Measurements from ENCODE around the gene TSPAN33. TPM values are rescaled to one million over a fixed set of nuclear protein-coding genes. Genes with fewer than 3 reads are reported as not detected.
"Not testable (repeated sequence)": the region's sequence is repeated elsewhere in the genome, so short reads cannot be mapped to it uniquely, and the experiment has no call there.

The TSPAN33 gene
- total RNA-seq, 2 experiments from 2014 or later = 0.48 to 0.86 TPM

- H3K4me3 Mint-ChIP-seq = no peak overlapping the region
- no peaks in the 10 kb centered on the region for H3K4me1 Mint-ChIP-seq
- no peaks in the 10 kb centered on the region for H3K9me3 Mint-ChIP-seq
- CTCF ChIA-PET = interaction anchor here (1.2 to 6.4 kb wide), 3 partner anchors 9 to 88 kb away, joined by 3 to 46 read pairs (median 6); no protein-coding TSS in a partner anchor
- DNase-seq = no peak
- POLR2A ChIA-PET = no interaction called here
- peaks cover 10% of the 10 kb centered on the region for H3K27me3 Mint-ChIP-seq
- no peak overlapping the region for H3K27ac Mint-ChIP-seq
- H3K36me3 Mint-ChIP-seq (ENCODE audit: low read depth) = no peaks in the 10 kb centered on the region
These were observed 64.8 kb downstream of the TSPAN33 start for GRCh38 chr7:129209067-129209926.

- CTCF ChIA-PET = interaction anchor here (0.8 to 6.4 kb wide), 9 partner anchors 8 to 224 kb away, joined by 3 to 46 read pairs (median 3); partner anchors contain the start of gene STRIP2
- Mint-ChIP-seq H3K4me3 (no peak overlapping the region), H3K36me3 (ENCODE audit: low read depth) (no peaks in the 10 kb centered on the region), H3K27ac (no peak overlapping the region), H3K27me3 (peaks cover 10% of the 10 kb centered on the region), H3K9me3 (no peaks in the 10 kb centered on the region), H3K4me1 (no peaks in the 10 kb centered on the region)
- POLR2A ChIA-PET = no interaction called here
- peak; percentile 65 for DNase-seq
These were observed 65.9 kb downstream of the TSPAN33 start for GRCh38 chr7:129210256-129210988.

- Mint-ChIP-seq H3K4me3 (no peak overlapping the region), H3K27ac (no peak overlapping the region), H3K36me3 (ENCODE audit: low read depth) (no peaks in the 10 kb centered on the region), H3K9me3 (no peaks in the 10 kb centered on the region), H3K27me3 (peaks cover 10% of the 10 kb centered on the region), H3K4me1 (no peaks in the 10 kb centered on the region)
- ChIA-PET POLR2A (no interaction called here), CTCF (interaction anchor here (0.9 to 6.4 kb wide), 6 partner anchors 13 to 223 kb away, joined by 3 to 46 read pairs (median 3); partner anchors contain the start of gene STRIP2)
- DNase-seq = no peak
These were observed 66.4 kb downstream of the TSPAN33 start for GRCh38 chr7:129210989-129211312.

- POLR2A ChIA-PET = no interaction called here
- DNase-seq = no peak
- no peaks in the 10 kb centered on the region for H3K4me1 Mint-ChIP-seq
- no peaks in the 10 kb centered on the region for H3K9me3 Mint-ChIP-seq
- peaks cover 11% of the 10 kb centered on the region for H3K27me3 Mint-ChIP-seq
- CTCF ChIA-PET = interaction anchor here (0.7 to 6.4 kb wide), 3 partner anchors 12 to 61 kb away, joined by 3 to 46 read pairs (median 3); no protein-coding TSS in a partner anchor
- no peak overlapping the region for H3K27ac Mint-ChIP-seq
- H3K4me3 Mint-ChIP-seq = no peak overlapping the region
- H3K36me3 Mint-ChIP-seq (ENCODE audit: low read depth) = no peaks in the 10 kb centered on the region
These were observed 67.6 kb downstream of the TSPAN33 start for GRCh38 chr7:129212126-129212525.

- Mint-ChIP-seq H3K27ac (no peak overlapping the region), H3K9me3 (no peaks in the 10 kb centered on the region), H3K4me3 (no peak overlapping the region), H3K4me1 (no peaks in the 10 kb centered on the region), H3K36me3 (ENCODE audit: low read depth) (no peaks in the 10 kb centered on the region), H3K27me3 (peaks cover 13% of the 10 kb centered on the region)
- no peak for DNase-seq
- ChIA-PET CTCF (interaction anchor here (0.7 to 6.4 kb wide), 2 partner anchors 48 to 126 kb away, joined by 5 to 46 read pairs; no protein-coding TSS in a partner anchor), POLR2A (no interaction called here)
These were observed 68.1 kb downstream of the TSPAN33 start for GRCh38 chr7:129212596-129212995.

GRCh38 chr7:129213828-129214227 is 69.3 kb downstream of the TSPAN33 start:
- Mint-ChIP-seq H3K36me3 (ENCODE audit: low read depth) (no peaks in the 10 kb centered on the region), H3K9me3 (no peaks in the 10 kb centered on the region), H3K27me3 (peaks cover 14% of the 10 kb centered on the region), H3K4me3 (no peak overlapping the region), H3K4me1 (peaks cover 2% of the 10 kb centered on the region), H3K27ac (no peak overlapping the region)
- no peak for DNase-seq
- CTCF ChIA-PET = interaction anchor here (0.8 to 1.6 kb wide), 3 partner anchors 50 to 192 kb away, joined by 3 to 11 read pairs (median 6); no protein-coding TSS in a partner anchor
- POLR2A ChIA-PET = no interaction called here

- H3K4me3 Mint-ChIP-seq; H3K27ac Mint-ChIP-seq; DNase-seq; H3K4me1 Mint-ChIP-seq; H3K9me3 Mint-ChIP-seq; H3K36me3 Mint-ChIP-seq (ENCODE audit: low read depth); H3K27me3 Mint-ChIP-seq; POLR2A ChIA-PET: not testable (repeated sequence)
- CTCF ChIA-PET = interaction anchor here (1.3 kb wide), 2 partner anchors 55 to 82 kb away, joined by 3 to 5 read pairs; no protein-coding TSS in a partner anchor
These were observed 71.2 kb downstream of the TSPAN33 start for GRCh38 chr7:129215691-129216090.

DNA sequence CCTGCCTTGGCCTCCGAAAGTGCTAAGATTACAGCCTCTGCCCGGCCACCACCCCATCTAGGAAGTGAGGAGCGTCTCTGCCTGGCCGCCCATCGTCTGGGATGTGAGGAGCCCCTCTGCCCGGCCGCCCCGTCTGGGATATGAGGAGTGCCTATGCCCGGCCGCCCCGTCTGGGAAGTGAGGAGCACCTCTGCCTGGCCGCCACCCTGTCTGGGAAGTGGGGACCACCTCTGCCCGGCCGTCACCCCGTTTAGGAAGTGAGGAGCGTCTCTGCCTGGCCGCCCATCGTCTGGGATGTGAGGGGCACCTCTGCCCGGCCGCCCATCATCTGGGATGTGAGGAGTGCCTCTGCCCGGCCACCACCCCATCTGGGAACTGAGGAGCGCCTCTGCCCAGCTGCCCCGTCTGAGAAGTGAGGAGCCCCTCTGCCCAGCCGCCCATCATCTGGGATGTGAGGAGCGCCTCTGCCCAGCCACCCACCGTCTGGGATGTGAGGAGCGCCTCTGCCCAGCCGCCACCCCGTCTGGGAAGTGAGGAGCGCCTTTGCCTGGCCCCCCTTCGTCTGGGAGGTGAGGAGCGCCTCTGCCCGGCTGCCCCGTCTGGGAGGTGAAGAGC is 71.7 kb downstream of the TSPAN33 start:
- CTCF ChIA-PET = interaction anchor here (1.3 kb wide), 2 partner anchors 55 to 82 kb away, joined by 3 to 5 read pairs; no protein-coding TSS in a partner anchor
- H3K4me1 Mint-ChIP-seq; H3K9me3 Mint-ChIP-seq; H3K36me3 Mint-ChIP-seq (ENCODE audit: low read depth); H3K4me3 Mint-ChIP-seq; POLR2A ChIA-PET; H3K27ac Mint-ChIP-seq; DNase-seq; H3K27me3 Mint-ChIP-seq: not testable (repeated sequence)

GRCh38 chr7:129216821-129217416 is 72.4 kb downstream of the TSPAN33 start:
- not testable (repeated sequence) for H3K27ac Mint-ChIP-seq; H3K36me3 Mint-ChIP-seq (ENCODE audit: low read depth); DNase-seq; H3K4me1 Mint-ChIP-seq; H3K27me3 Mint-ChIP-seq; H3K9me3 Mint-ChIP-seq; H3K4me3 Mint-ChIP-seq
- ChIA-PET CTCF (interaction anchor here (0.9 to 10.2 kb wide), 5 partner anchors 37 to 151 kb away, joined by 3 to 177 read pairs (median 28); no protein-coding TSS in a partner anchor), POLR2A (interaction anchor here (1.6 kb wide), 1 partner anchor 45 kb away, joined by 4 read pairs; no protein-coding TSS in a partner anchor)

DNA sequence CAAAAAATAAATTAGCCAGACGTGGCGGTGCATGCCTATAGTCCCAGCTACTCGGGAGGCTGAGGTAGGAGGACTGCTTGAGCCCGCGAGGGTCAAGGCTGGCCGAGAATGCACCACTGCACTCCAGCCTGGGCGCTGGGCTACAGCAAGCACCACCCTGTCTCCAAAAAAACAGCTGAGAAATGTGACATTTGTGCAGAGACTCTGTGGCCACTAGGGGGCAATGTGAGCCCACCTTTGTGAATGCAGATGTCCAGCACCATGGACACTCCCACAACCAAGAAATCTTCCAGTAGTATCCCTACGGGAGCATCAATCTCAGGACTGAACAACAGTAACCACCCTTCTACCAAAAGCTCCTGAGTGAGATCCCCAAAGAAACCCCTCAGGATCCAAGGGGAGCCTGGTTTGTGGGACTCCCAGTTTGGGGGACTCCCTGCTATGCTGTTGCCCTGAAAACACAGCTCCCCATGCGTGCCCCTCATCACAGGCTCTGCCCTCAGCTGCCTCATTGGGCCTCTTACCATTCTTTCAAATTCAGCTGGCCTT is 74.1 kb downstream of the TSPAN33 start:
- no peak overlapping the region for H3K27ac Mint-ChIP-seq
- peaks cover 6% of the 10 kb centered on the region for H3K27me3 Mint-ChIP-seq
- no peaks in the 10 kb centered on the region for H3K36me3 Mint-ChIP-seq (ENCODE audit: low read depth)
- DNase-seq = peak; percentile 82
- peaks cover 13% of the 10 kb centered on the region for H3K4me1 Mint-ChIP-seq
- POLR2A ChIA-PET = interaction anchor here (1.2 to 1.6 kb wide), 5 partner anchors 14 to 150 kb away, joined by 3 to 7 read pairs (median 3); no protein-coding TSS in a partner anchor
- H3K9me3 Mint-ChIP-seq = no peaks in the 10 kb centered on the region
- no peak overlapping the region for H3K4me3 Mint-ChIP-seq
- CTCF ChIA-PET = interaction anchor here (0.6 to 10.2 kb wide), 47 partner anchors 9 to 1799 kb away, joined by 3 to 177 read pairs (median 5); no protein-coding TSS in a partner anchor

- not testable (repeated sequence) for H3K27ac Mint-ChIP-seq; H3K4me3 Mint-ChIP-seq; DNase-seq; H3K27me3 Mint-ChIP-seq; H3K36me3 Mint-ChIP-seq (ENCODE audit: low read depth); H3K9me3 Mint-ChIP-seq
- peaks cover 15% of the 10 kb centered on the region for H3K4me1 Mint-ChIP-seq
- POLR2A ChIA-PET = interaction anchor here (1.2 to 1.6 kb wide), 3 partner anchors 13 to 149 kb away, joined by 3 to 7 read pairs (median 3); no protein-coding TSS in a partner anchor
- CTCF ChIA-PET = interaction anchor here (0.6 to 10.2 kb wide), 39 partner anchors 9 to 1798 kb away, joined by 3 to 177 read pairs (median 5); no protein-coding TSS in a partner anchor
These were observed 74.7 kb downstream of the TSPAN33 start for GRCh38 chr7:129219166-129219565.
